Measurements from ENCODE around the gene LYPD6B.
A peak's percentile ranks its signal among the peaks of the same experiment; 100 is the strongest.

Gene LYPD6B

GRCh38 chr2:149002891-149003740 is 35.4 kb upstream of the LYPD6B start:
- TF ChIP-seq CTCF (conservative IDR thresholded peaks at IDR 0.05; ENCODE audit: low read length), result no peak
- no peak for DNase-seq (ENCODE audit: low read depth)
- no peak overlapping the region for H3K4me3 ChIP-seq (ENCODE audit: low read length)

GRCh38 chr2:149004836-149005235 is 33.7 kb upstream of the LYPD6B start:
- no peak for TF ChIP-seq CTCF (conservative IDR thresholded peaks at IDR 0.05; ENCODE audit: low read length)
- DNase-seq (ENCODE audit: low read depth), result peak; percentile 89
- no peak overlapping the region for H3K4me3 ChIP-seq (ENCODE audit: low read length)

GRCh38 chr2:149005471-149006077 is 32.9 kb upstream of the LYPD6B start:
- no peak for TF ChIP-seq CTCF (conservative IDR thresholded peaks at IDR 0.05; ENCODE audit: low read length)
- no peak overlapping the region for H3K4me3 ChIP-seq (ENCODE audit: low read length)
- peak; percentile 70 for DNase-seq (ENCODE audit: low read depth)

GRCh38 chr2:149006883-149007543 is 31.5 kb upstream of the LYPD6B start:
- no peak for TF ChIP-seq CTCF (conservative IDR thresholded peaks at IDR 0.05; ENCODE audit: low read length)
- DNase-seq (ENCODE audit: low read depth), result no peak
- H3K4me3 ChIP-seq (ENCODE audit: low read length), result no peak overlapping the region

- H3K4me3 ChIP-seq (ENCODE audit: low read length), result no peak overlapping the region
- no peak for DNase-seq (ENCODE audit: low read depth)
- no peak for TF ChIP-seq CTCF (conservative IDR thresholded peaks at IDR 0.05; ENCODE audit: low read length)
Measured at GRCh38 chr2:149008381-149008780, 30.1 kb upstream of the LYPD6B start.

- H3K4me3 ChIP-seq (ENCODE audit: low read length), result no peak overlapping the region
- TF ChIP-seq CTCF (conservative IDR thresholded peaks at IDR 0.05; ENCODE audit: low read length), result no peak
- DNase-seq (ENCODE audit: low read depth), result no peak
Measured at GRCh38 chr2:149009576-149010461, 28.7 kb upstream of the LYPD6B start.

Measured in AG10803 (cell line).